IMR-90 (cell line): ENCODE results near the gene CDK18. TPM values are rescaled to one million over a fixed set of nuclear protein-coding genes. Genes with fewer than 3 reads are reported as not detected.

Source experiments
- microRNA-seq, 2 experiments: library from miRNA; stranded (forward) in 1 of 2; unstranded in 1 of 2; fragments of 10-50 nt in 1 of 2; fragments of <30 nt in 1 of 2; gene quantifications in 1 of 2; microRNA quantifications in 1 of 2; one replicate each; pipeline versions ENCODE3 to v1.1.0; 2013 to 2020; ENCODE audit not compliant: insufficient read depth in 1 of 2, insufficient read length in 1 of 2, unreplicated experiment in 1 of 2
- polyA plus RNA-seq, 3 experiments: library from polyadenylated mRNA; depleted of rRNA; stranded (reverse); fragments of >200 nt; gene quantifications; 2 replicates each; pipeline ENCODE4 v1.2.3, GENCODE V29; 2012; ENCODE audit warnings: low replicate concordance in 1 of 3
- small RNA-seq, 5 experiments: library from RNA; depleted of rRNA; stranded (forward); fragments of <200 nt; gene quantifications; one replicate each; pipeline ENCODE3, GENCODE V24; 2012
- total RNA-seq: library from RNA; depleted of rRNA; stranded (reverse); fragments of >200 nt; gene quantifications from 2 replicates; pipeline ENCODE4 v1.2.3, GENCODE V29; 2012; rRNA removed

Gene CDK18
- total and polyA plus RNA-seq, 2 of the 4 experiments (the other 2 are of a cell fraction) = 0.18 to 0.48 TPM

Small RNAs within 50 kb of the gene (microRNA-seq; reads per million reads assigned to microRNA genes)
- not detected for gene RNU2-19P (ENCODE audit: insufficient read depth, insufficient read length)

Small RNAs within 50 kb of the gene (small RNA-seq; reads per million reads assigned to genes)
- 0 to 1.8 (median 0.07) reads per million in 5 experiments for gene RNU2-19P

Other genes with a start within 250 kb of the CDK18 start
- 7.2 and 8.1 TPM in 2 replicates for gene NUAK2, start 182.9 kb upstream of the CDK18 start, total RNA-seq
- 17.6 and 18.7 TPM in 2 replicates for gene NUAK2, start 182.9 kb upstream of the CDK18 start, polyA plus RNA-seq (2012; rRNA removed)
- gene KLHDC8A, start 147.7 kb upstream of the CDK18 start, total RNA-seq = not detected in 2 replicates
- not detected in 2 replicates for gene KLHDC8A, start 147.7 kb upstream of the CDK18 start, polyA plus RNA-seq (2012; rRNA removed)
- gene LEMD1, start 82.6 kb upstream of the CDK18 start, total RNA-seq = not detected in 2 replicates
- gene LEMD1, start 82.6 kb upstream of the CDK18 start, polyA plus RNA-seq (2012; rRNA removed) = not detected in 2 replicates
- under 0.01 TPM in 1 of 2 replicates, not detected in the other for gene BLACAT1, start 48.6 kb upstream of the CDK18 start, total RNA-seq
- gene BLACAT1, start 48.6 kb upstream of the CDK18 start, polyA plus RNA-seq (2012; rRNA removed) = 0.03 and 0.05 TPM in 2 replicates
- 11.3 and 15.6 TPM in 2 replicates for gene ELK4, start 127.3 kb downstream of the CDK18 start, total RNA-seq
- 3.3 and 4.6 TPM in 2 replicates for gene ELK4, start 127.3 kb downstream of the CDK18 start, polyA plus RNA-seq (2012; rRNA removed)
- gene SLC45A3, start 175.8 kb downstream of the CDK18 start, total RNA-seq = 1.1 and 1.4 TPM in 2 replicates
- gene SLC45A3, start 175.8 kb downstream of the CDK18 start, polyA plus RNA-seq (2012; rRNA removed) = 2.5 and 3.0 TPM in 2 replicates
- gene NUCKS1, start 245.5 kb downstream of the CDK18 start, total RNA-seq = 103 and 179 TPM in 2 replicates
- 29.0 and 37.9 TPM in 2 replicates for gene NUCKS1, start 245.5 kb downstream of the CDK18 start, polyA plus RNA-seq (2012; rRNA removed)